Skeletal muscle cell (primary cell): ENCODE results near the gene COX5A.
"Not testable (repeated sequence)": the region's sequence is repeated elsewhere in the genome, so short reads cannot be mapped to it uniquely, and the experiment has no call there.

Experiments used
- DNase-seq: peaks from one replicate; pipeline ENCODE4 v3.0.0-alpha.2; 2010; ENCODE audit warnings: low read depth
- H3K4me3 ChIP-seq: 2 replicates; pipeline ENCODE4 v1.5.1; 2011; ENCODE audit warnings: low read depth, mild to moderate bottlenecking, control low read depth, low read length, moderate library complexity

Gene COX5A

GRCh38 chr15:74956648-74957475 lies 19.0 kb upstream of the COX5A start, which contains the start of gene RPP25:
RPP25 (minus strand) TSS chr15:74956772; CDS start chr15:74956583, 189 bp downstream.
- peak; percentile 51 for DNase-seq
- peak within 1 kb of the TSS; percentile 56 for H3K4me3 ChIP-seq

- DNase-seq: no peak
- peak overlapping the region; percentile 56 for H3K4me3 ChIP-seq
These were observed 18.1 kb upstream of the COX5A start for GRCh38 chr15:74955796-74956647.

- H3K4me3 ChIP-seq: peak overlapping the region; percentile 56
- no peak for DNase-seq
These were observed 17.1 kb upstream of the COX5A start for GRCh38 chr15:74955017-74955416.

- no peak overlapping the region for H3K4me3 ChIP-seq
- DNase-seq: no peak
These were observed 16.6 kb upstream of the COX5A start for GRCh38 chr15:74954515-74954914.

- DNase-seq: no peak
These were observed 13.1 kb upstream of the COX5A start for GRCh38 chr15:74951006-74951405.

GRCh38 chr15:74950078-74950908 lies 12.4 kb upstream of the COX5A start:
- H3K4me3 ChIP-seq: no peak overlapping the region
- no peak for DNase-seq

More at GRCh38 chr15:74951006-74951405, 13.1 kb upstream of the COX5A start:
- no peak overlapping the region for H3K4me3 ChIP-seq

GRCh38 chr15:74937272-74937589 lies 642 bp downstream of the COX5A start:
- no peak for DNase-seq
- peak overlapping the region; percentile 96 for H3K4me3 ChIP-seq

- H3K4me3 ChIP-seq, DNase-seq: not testable (repeated sequence)
These were observed 2.7 kb downstream of the COX5A start for GRCh38 chr15:74935193-74935592.

GRCh38 chr15:74933573-74933972 lies 4.3 kb downstream of the COX5A start:
- no peak for DNase-seq
- no peak overlapping the region for H3K4me3 ChIP-seq

GRCh38 chr15:74928771-74929198 lies 9.1 kb downstream of the COX5A start:
- no peak overlapping the region for H3K4me3 ChIP-seq
- DNase-seq: no peak

- H3K4me3 ChIP-seq: no peak overlapping the region
- no peak for DNase-seq
These were observed 13.3 kb downstream of the COX5A start for GRCh38 chr15:74924525-74924924.

GRCh38 chr15:74920456-74920855 lies 17.4 kb downstream of the COX5A start:
- H3K4me3 ChIP-seq: no peak overlapping the region
- DNase-seq: no peak

GRCh38 chr15:74917676-74918075 lies 20.2 kb downstream of the COX5A start:
- H3K4me3 ChIP-seq: no peak overlapping the region
- DNase-seq: no peak

GRCh38 chr15:74913799-74914198 lies 24.1 kb downstream of the COX5A start:
- not testable (repeated sequence) for DNase-seq, H3K4me3 ChIP-seq

GRCh38 chr15:74913041-74913440 lies 24.8 kb downstream of the COX5A start:
- H3K4me3 ChIP-seq: no peak overlapping the region
- no peak for DNase-seq

GRCh38 chr15:74908635-74909034 lies 29.2 kb downstream of the COX5A start:
- no peak for DNase-seq

GRCh38 chr15:74907163-74907870 lies 30.6 kb downstream of the COX5A start:
- no peak for DNase-seq
- H3K4me3 ChIP-seq: peak overlapping the region; percentile 91

More at GRCh38 chr15:74908635-74909034, 29.2 kb downstream of the COX5A start:
- no peak overlapping the region for H3K4me3 ChIP-seq

GRCh38 chr15:74906450-74907162 lies 31.3 kb downstream of the COX5A start, which contains the start of gene FAM219B:
FAM219B (minus strand) TSS chr15:74906851; CDS start chr15:74906800, 51 bp downstream.
- H3K4me3 ChIP-seq: peak within 1 kb of the TSS; percentile 91
- DNase-seq: peak; percentile 52
